Measurements from ENCODE around the gene CTRB1.

CTRB1 gene

DNA sequence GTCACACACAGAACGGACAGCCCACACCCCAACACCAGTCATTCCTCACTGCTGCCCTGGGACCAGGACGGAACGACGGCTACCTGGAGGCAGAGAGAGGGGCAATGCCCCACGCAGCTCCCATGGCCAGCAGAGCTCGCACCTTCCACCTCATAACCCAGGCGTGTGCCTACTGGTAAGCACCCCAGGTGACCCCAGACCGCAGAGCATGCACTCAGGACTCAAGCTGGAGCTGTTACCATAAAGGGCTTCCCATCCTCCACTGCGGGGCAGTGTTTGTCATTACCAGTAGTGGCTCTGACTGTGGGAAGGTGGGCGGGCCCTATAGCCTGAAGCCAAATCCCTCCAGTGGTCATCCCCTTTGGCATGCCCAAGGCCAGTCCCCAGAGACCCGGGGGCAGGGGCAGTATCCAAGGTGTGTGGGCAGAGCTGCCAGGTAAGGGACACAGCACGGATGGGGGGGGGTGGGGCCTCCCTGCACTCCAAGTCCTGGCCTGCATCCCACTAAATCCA is 37.3 kb downstream of the CTRB1 start:
- in situ Hi-C loops (cut with MboI; ENCODE audit: low pct_unique_long_range_greater_than_20kb, low sequenced_read_pairs, unreplicated experiment): no loop called here
- DNase-seq (ENCODE audit: low spot score): no peak
- TF ChIP-seq, protein P1, sequence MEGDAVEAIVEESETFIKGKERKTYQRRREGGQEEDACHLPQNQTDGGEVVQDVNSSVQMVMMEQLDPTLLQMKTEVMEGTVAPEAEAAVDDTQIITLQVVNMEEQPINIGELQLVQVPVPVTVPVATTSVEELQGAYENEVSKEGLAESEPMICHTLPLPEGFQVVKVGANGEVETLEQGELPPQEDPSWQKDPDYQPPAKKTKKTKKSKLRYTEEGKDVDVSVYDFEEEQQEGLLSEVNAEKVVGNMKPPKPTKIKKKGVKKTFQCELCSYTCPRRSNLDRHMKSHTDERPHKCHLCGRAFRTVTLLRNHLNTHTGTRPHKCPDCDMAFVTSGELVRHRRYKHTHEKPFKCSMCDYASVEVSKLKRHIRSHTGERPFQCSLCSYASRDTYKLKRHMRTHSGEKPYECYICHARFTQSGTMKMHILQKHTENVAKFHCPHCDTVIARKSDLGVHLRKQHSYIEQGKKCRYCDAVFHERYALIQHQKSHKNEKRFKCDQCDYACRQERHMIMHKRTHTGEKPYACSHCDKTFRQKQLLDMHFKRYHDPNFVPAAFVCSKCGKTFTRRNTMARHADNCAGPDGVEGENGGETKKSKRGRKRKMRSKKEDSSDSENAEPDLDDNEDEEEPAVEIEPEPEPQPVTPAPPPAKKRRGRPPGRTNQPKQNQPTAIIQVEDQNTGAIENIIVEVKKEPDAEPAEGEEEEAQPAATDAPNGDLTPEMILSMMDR (IDR thresholded peaks at IDR 0.05; ENCODE audit: extremely low read depth, insufficient read depth, missing control alignments): no peak

DNA sequence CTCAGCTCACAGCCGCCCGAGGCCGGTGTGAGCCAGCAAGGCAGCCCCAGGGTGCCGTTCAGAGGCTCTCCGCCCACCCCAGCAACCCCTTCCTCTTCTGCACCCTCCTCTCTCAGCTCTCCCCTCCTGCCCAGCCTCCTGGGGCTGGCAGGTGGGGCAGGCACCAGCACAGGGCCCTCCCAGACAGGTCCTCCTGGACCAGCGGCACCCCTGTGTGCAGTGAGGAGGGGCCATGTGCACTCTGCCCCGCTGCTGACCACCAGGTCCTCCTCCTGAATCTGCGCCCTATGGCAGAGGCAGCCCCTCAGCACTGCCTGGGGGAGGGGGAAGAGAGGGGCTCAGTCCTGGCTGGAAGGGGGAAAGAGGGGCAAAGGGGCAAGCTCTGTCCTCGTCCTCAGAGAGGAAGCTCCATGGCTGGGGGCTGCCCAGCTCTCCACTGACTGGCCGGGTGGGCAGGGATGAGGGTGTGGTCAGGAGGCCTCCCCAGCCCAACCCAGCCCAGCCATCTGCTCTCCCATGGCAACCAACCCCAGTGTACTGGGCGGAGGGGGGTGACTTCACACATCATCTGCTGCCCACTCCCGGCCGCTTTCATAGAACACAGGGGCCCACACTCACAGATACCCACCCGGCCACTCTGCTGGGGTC is 38.0 kb downstream of the CTRB1 start:
- TF ChIP-seq, protein P1 (IDR thresholded peaks at IDR 0.05; ENCODE audit: extremely low read depth, insufficient read depth, missing control alignments): no peak
- no peak for DNase-seq (ENCODE audit: low spot score)
- in situ Hi-C loops (cut with MboI; ENCODE audit: low pct_unique_long_range_greater_than_20kb, low sequenced_read_pairs, unreplicated experiment): no loop called here

DNA sequence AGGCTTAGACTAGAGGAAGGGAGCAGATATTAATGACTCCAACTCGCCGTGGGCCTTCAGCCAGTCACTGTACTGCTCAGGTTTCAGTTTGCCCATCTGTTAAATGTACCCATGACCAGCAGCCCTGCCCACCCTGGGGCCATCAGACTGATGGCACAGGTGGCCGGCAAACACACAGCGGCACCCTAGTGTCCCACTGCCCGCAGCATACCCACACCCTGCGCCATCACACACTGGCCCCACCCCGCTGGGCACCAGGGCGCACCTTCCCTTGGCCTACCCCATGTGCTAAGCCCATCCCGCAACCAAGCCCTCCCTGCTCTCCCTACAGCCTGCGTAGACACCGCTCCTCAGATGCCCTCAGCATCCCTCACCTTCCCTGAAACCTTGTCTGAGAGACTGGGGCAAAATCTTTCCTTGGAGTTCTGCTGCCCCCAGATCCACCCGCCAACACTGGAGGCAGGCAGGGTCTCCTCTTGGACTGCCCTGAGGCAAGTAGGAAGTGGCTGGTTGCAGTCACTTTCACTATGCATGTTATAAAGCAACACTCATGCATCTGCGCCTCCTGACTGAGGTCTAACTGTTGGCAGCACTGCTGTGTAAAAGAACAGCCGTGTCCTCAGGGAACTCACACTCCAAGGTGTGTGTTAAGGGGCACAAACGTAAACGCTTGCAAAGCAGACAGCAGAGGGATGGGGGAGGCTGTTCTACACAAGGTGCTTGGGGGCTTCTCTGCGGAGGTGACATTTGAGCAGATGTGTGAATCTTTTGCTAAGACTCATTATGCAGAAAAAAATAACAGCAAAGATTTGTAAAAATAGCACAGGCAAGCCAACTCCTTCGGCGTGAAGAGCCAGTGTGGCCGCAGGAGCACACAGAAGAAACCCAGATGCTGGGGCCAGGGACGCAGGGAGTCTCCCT is 39.4 kb downstream of the CTRB1 start:
- in situ Hi-C loops (cut with MboI; ENCODE audit: low pct_unique_long_range_greater_than_20kb, low sequenced_read_pairs, unreplicated experiment): no loop called here
- DNase-seq (ENCODE audit: low spot score): no peak
- TF ChIP-seq, protein P1 (IDR thresholded peaks at IDR 0.05; ENCODE audit: extremely low read depth, insufficient read depth, missing control alignments): no peak

DNA sequence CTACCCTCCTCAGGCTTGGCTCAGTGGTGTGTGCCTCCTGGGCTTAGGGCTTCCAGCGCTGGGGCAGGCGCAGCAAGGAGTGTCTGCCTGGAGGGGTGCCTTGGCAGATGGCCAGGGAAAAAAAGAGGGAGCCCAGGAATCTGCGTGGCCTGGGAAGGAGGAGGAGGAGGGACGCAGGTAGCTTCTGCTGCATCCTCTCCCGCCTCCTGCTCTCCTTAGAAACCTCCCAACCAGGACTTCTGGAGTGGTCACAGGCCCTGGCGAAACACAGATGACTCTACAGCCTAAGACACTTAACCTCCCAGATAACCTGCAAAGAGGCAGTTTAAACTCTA is 40.0 kb downstream of the CTRB1 start:
- no peak for DNase-seq (ENCODE audit: low spot score)
- in situ Hi-C loops (cut with MboI; ENCODE audit: low pct_unique_long_range_greater_than_20kb, low sequenced_read_pairs, unreplicated experiment): no loop called here
- TF ChIP-seq, protein P1 (IDR thresholded peaks at IDR 0.05; ENCODE audit: extremely low read depth, insufficient read depth, missing control alignments): no peak

GRCh38 chr16:75260851-75261589 is 42.2 kb downstream of the CTRB1 start:
- DNase-seq (ENCODE audit: low spot score): no peak
- in situ Hi-C loops (cut with MboI; ENCODE audit: low pct_unique_long_range_greater_than_20kb, low sequenced_read_pairs, unreplicated experiment): no loop called here
- TF ChIP-seq, protein P1 (IDR thresholded peaks at IDR 0.05; ENCODE audit: extremely low read depth, insufficient read depth, missing control alignments): no peak

DNA sequence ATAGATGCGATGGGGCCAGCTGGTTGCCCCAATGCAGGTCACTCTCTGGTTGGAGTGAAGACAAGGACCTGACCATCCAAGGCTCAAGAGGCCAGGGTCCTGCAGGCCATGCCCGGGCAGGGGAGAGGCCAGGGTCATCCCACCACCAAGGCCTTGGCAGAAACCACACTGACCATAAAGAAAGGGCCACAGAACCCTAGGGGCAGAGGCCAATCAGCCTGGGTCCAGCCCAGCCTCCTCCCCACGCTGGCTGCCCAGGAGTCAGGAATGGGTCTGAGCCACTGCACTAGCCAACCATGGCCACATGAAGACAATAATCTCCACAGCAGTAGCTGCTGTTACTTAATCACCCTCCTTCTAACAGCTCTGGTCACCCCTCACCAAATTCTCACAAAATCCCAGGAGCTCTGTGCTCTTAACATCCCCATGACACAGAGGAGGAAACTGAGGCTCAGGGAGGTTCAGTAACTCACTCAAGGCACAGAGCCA is 42.8 kb downstream of the CTRB1 start:
- in situ Hi-C loops (cut with MboI; ENCODE audit: low pct_unique_long_range_greater_than_20kb, low sequenced_read_pairs, unreplicated experiment): no loop called here
- TF ChIP-seq, protein P1 (IDR thresholded peaks at IDR 0.05; ENCODE audit: extremely low read depth, insufficient read depth, missing control alignments): no peak

More for the DNA sequence above, 42.8 kb downstream of the CTRB1 start:
- no peak for DNase-seq (ENCODE audit: low spot score)
